GM10248 (cell line): ENCODE measurements around the gene ADAMTS4.

Experiments used
- CTCF ChIA-PET: fragments of 300-600 bp; sonication (Branson Sonifier 250); formaldehyde crosslinking; extraction: SDS; loops from one replicate; lab custom pipeline; 2021; ENCODE audit warnings: antibody characterized with exemption; lab: Yijun Ruan, JAX
- POLR2A ChIA-PET: fragments of 350-650 bp; sonication (Branson Sonifier 250); formaldehyde crosslinking; extraction: SDS; loops from one replicate; lab custom pipeline; 2020; ENCODE audit warnings: antibody characterized with exemption; lab: Yijun Ruan, JAX
- DNase-seq: peaks from one replicate; pipeline ENCODE4 v3.0.0; 2012; ENCODE audit errors: extremely low spot score
- CTCF ChIP-seq: IDR thresholded peaks from 2 replicates; pipeline ENCODE4 v1.5.1; 2012; ENCODE audit warnings: mild to moderate bottlenecking, low read depth; ENCODE audit errors: extremely low read depth, missing control alignments, control extremely low read depth

ADAMTS4 gene

GRCh38 chr1:161160671-161161145 lies 38.1 kb downstream of the ADAMTS4 start:
- ChIA-PET CTCF (no interaction called here), POLR2A (interaction anchor here (0.6 kb wide), 1 partner anchor 28 kb away, joined by 12 read pairs; the partner anchor contains the start of gene DEDD)
- no peak for DNase-seq
- TF ChIP-seq CTCF = no peak

- POLR2A ChIA-PET = interaction anchor here (1.4 kb wide), 1 partner anchor 27 kb away, joined by 4 read pairs; the partner anchor contains the start of gene DEDD
- DNase-seq = no peak
- CTCF ChIA-PET = no interaction called here
- TF ChIP-seq CTCF = no peak
Measured at GRCh38 chr1:161159913-161160243, 39.0 kb downstream of the ADAMTS4 start.

- TF ChIP-seq CTCF = no peak
- ChIA-PET POLR2A (interaction anchor here (1.4 kb wide), 1 partner anchor 27 kb away, joined by 4 read pairs; the partner anchor contains the start of gene DEDD), CTCF (interaction anchor here (1.2 to 1.5 kb wide), 2 partner anchors 32 to 162 kb away, joined by 4 read pairs; no protein-coding TSS in a partner anchor)
- peak; percentile 96 for DNase-seq
Measured at GRCh38 chr1:161159087-161159912, 39.6 kb downstream of the ADAMTS4 start, which contains the start of gene USP21. Gene USP21 (plus strand): TSS chr1:161159500. CDS start chr1:161160641, 1,141 bp downstream.

GRCh38 chr1:161158316-161159010 lies 40.4 kb downstream of the ADAMTS4 start:
- DNase-seq = no peak
- TF ChIP-seq CTCF = no peak
- ChIA-PET POLR2A (interaction anchor here (1.0 to 1.7 kb wide), 4 partner anchors 8 to 138 kb away, joined by 3 to 4 read pairs (median 4); partner anchors contain the start of genes DEDD, F11R, PPOX and USF1), CTCF (interaction anchor here (0.9 to 1.6 kb wide), 6 partner anchors 33 to 327 kb away, joined by 3 to 5 read pairs (median 4); no protein-coding TSS in a partner anchor)

GRCh38 chr1:161157867-161158266 lies 41.0 kb downstream of the ADAMTS4 start:
- no peak for TF ChIP-seq CTCF
- DNase-seq = no peak
- POLR2A ChIA-PET = interaction anchor here (1.0 to 1.7 kb wide), 3 partner anchors 8 to 137 kb away, joined by 3 to 4 read pairs (median 3); partner anchors contain the start of genes F11R, PPOX and USF1
- CTCF ChIA-PET = interaction anchor here (0.8 to 2.0 kb wide), 10 partner anchors 8 to 326 kb away, joined by 3 to 10 read pairs (median 4); partner anchors contain the start of genes DEDD and PPOX

- no peak for TF ChIP-seq CTCF
- ChIA-PET POLR2A (interaction anchor here (0.7 to 2.2 kb wide), 3 partner anchors 12 to 21 kb away, joined by 4 to 11 read pairs (median 4); partner anchors contain the start of gene PPOX), CTCF (interaction anchor here (1.4 to 3.1 kb wide), 3 partner anchors 11 to 57 kb away, joined by 3 to 25 read pairs (median 20); partner anchors contain the start of gene PPOX)
- peak; percentile 87 for DNase-seq
Measured at GRCh38 chr1:161153682-161154337, 45.0 kb downstream of the ADAMTS4 start, which contains the start of gene UFC1. Gene UFC1 (plus strand): TSS chr1:161153978. CDS start chr1:161153998, 20 bp downstream.
